Mesenchymal stem cell (in vitro differentiated cells and primary cell): ENCODE results near the gene SAMD7.
A peak's percentile ranks its signal among the peaks of the same experiment; 100 is the strongest.

Experiments
- DNase-seq: peaks from one replicate; pipeline ENCODE4 v3.0.0-alpha.2; 2013
- H2AFZ ChIP-seq: one replicate; pipeline ENCODE4 v1.6.1; 2013; ENCODE audit warnings: low read depth, mild to moderate bottlenecking, control low read depth, inconsistent platforms, low read length, moderate library complexity
- H2AK5ac ChIP-seq: 2 replicates; pipeline ENCODE4 v1.6.1; 2013; ENCODE audit warnings: low read length, moderate library complexity, mild to moderate bottlenecking, inconsistent platforms; ENCODE audit not compliant: severe bottlenecking
- H2BK120ac ChIP-seq: one replicate; pipeline ENCODE4 v1.6.1; 2013; ENCODE audit warnings: low read depth, mild to moderate bottlenecking, inconsistent platforms, low read length, moderate library complexity
- H2BK12ac ChIP-seq, 2 experiments: one replicate each; pipeline ENCODE4 v1.6.1; 2013; ENCODE audit warnings: inconsistent platforms in 2 of 2, low read length in 2 of 2, mild to moderate bottlenecking in 2 of 2, moderate library complexity in 2 of 2, control low read depth in 1 of 2
- H2BK15ac ChIP-seq: one replicate; pipeline ENCODE4 v1.6.1; 2013; ENCODE audit warnings: mild to moderate bottlenecking, low read depth, inconsistent platforms; ENCODE audit not compliant: poor library complexity, severe bottlenecking
- H2BK5ac ChIP-seq: 2 replicates; pipeline ENCODE4 v1.6.1; 2013; ENCODE audit warnings: low read depth, mild to moderate bottlenecking, low read length, control low read depth, inconsistent platforms; ENCODE audit not compliant: poor library complexity, severe bottlenecking
- H3K14ac ChIP-seq, 2 experiments: one replicate each; pipeline ENCODE4 v1.6.1; 2013; ENCODE audit warnings: inconsistent platforms in 2 of 2, low read length in 2 of 2, control low read depth in 1 of 2, mild to moderate bottlenecking in 1 of 2, moderate library complexity in 1 of 2
- H3K18ac ChIP-seq, 2 experiments: one replicate each; pipeline ENCODE4 v1.6.1; 2013; ENCODE audit warnings: inconsistent platforms in 2 of 2, low read length in 2 of 2, control low read depth in 1 of 2, low read depth in 1 of 2, mild to moderate bottlenecking in 1 of 2
- H3K23ac ChIP-seq, 2 experiments: one replicate each; pipeline ENCODE4 v1.6.1; 2013; ENCODE audit warnings: inconsistent platforms in 2 of 2, low read length in 2 of 2, mild to moderate bottlenecking in 2 of 2, moderate library complexity in 2 of 2, control low read depth in 1 of 2
- H3K27ac ChIP-seq: 2 replicates; pipeline ENCODE4 v1.5.1; 2013; ENCODE audit warnings: mild to moderate bottlenecking, moderate library complexity, low read length, control low read depth, inconsistent platforms; ENCODE audit not compliant: poor library complexity, severe bottlenecking
- H3K27me3 ChIP-seq, 2 experiments: 2 replicates each; pipeline versions ENCODE4 v1.6.1 to v1.7.0; 2013; ENCODE audit warnings: low read length in 2 of 2, mild to moderate bottlenecking in 2 of 2, moderate library complexity in 2 of 2, control low read depth in 1 of 2, inconsistent platforms in 1 of 2; ENCODE audit not compliant: control insufficient read depth in 1 of 2, insufficient read depth in 1 of 2
- H3K36me3 ChIP-seq, 2 experiments: 2 replicates each; pipeline versions ENCODE4 v1.6.1 to v1.7.0; 2013; ENCODE audit warnings: low read length in 2 of 2, control low read depth in 1 of 2, inconsistent platforms in 1 of 2, low read depth in 1 of 2, mild to moderate bottlenecking in 1 of 2; ENCODE audit not compliant: insufficient read depth in 2 of 2, control insufficient read depth in 1 of 2
- H3K4ac ChIP-seq, 2 experiments: one replicate each; pipeline ENCODE4 v1.6.1; 2013; ENCODE audit warnings: inconsistent platforms in 2 of 2, low read length in 2 of 2, mild to moderate bottlenecking in 2 of 2, moderate library complexity in 2 of 2, control low read depth in 1 of 2, low read depth in 1 of 2
- H3K4me1 ChIP-seq: 2 replicates; pipeline ENCODE4 v1.6.1; 2013; ENCODE audit warnings: low read depth, low read length, control low read depth; ENCODE audit not compliant: control insufficient read depth, insufficient read depth
- H3K4me2 ChIP-seq: 2 replicates; pipeline ENCODE4 v1.6.1; 2013; ENCODE audit warnings: low read length, mild to moderate bottlenecking, inconsistent platforms; ENCODE audit not compliant: poor library complexity, severe bottlenecking
- H3K4me3 ChIP-seq, 2 experiments: 2 replicates each; pipeline versions ENCODE4 v1.5.1 to v1.7.0; 2013; ENCODE audit warnings: low read length in 2 of 2, mild to moderate bottlenecking in 2 of 2, control low read depth in 1 of 2, low read depth in 1 of 2; ENCODE audit not compliant: insufficient read depth in 1 of 2
- H3K79me1 ChIP-seq: replicated peaks from 2 replicates; pipeline ENCODE4 v1.6.1; 2013; ENCODE audit warnings: mild to moderate bottlenecking, control low read depth, low read length, inconsistent platforms; ENCODE audit not compliant: poor library complexity, severe bottlenecking
- H3K9ac ChIP-seq: 2 replicates; pipeline ENCODE4 v1.7.0; 2013; ENCODE audit warnings: mild to moderate bottlenecking, low read length, moderate library complexity
- H3K9me3 ChIP-seq: 2 replicates; pipeline ENCODE4 v1.7.0; 2013; ENCODE audit warnings: mild to moderate bottlenecking, low read length; ENCODE audit not compliant: control insufficient read depth
- H4K8ac ChIP-seq: one replicate; pipeline ENCODE4 v1.6.1; 2013; ENCODE audit warnings: inconsistent platforms, mild to moderate bottlenecking, low read length, moderate library complexity
- H4K91ac ChIP-seq: one replicate; pipeline ENCODE4 v1.6.1; 2013; ENCODE audit warnings: mild to moderate bottlenecking, low read length, inconsistent platforms
- WGBS: methylation state at CpG from one replicate; pipeline ENCODE4 v1.1.7; 2013; ENCODE audit warnings: mixed read lengths; 5-methylcytosine and 5-hydroxymethylcytosine counted together

The SAMD7 gene

GRCh38 chr3:169954142-169954756 lies 42.9 kb downstream of the SAMD7 start:
- no peak overlapping the region for H3K18ac ChIP-seq
- H4K8ac ChIP-seq = no peak overlapping the region
- no peak overlapping the region for H3K23ac ChIP-seq
- H3K4ac ChIP-seq = no peak overlapping the region
- DNase-seq = no peak
- H3K4me2 ChIP-seq = no peak overlapping the region
- H3K79me1 ChIP-seq = no peaks in the 10 kb centered on the region
- no peak overlapping the region for H3K4me3 ChIP-seq
- H2AK5ac ChIP-seq = no peak overlapping the region
- H3K27me3 ChIP-seq = peaks cover 8% of the 10 kb centered on the region in 2 experiments
- no peak overlapping the region for H2BK5ac ChIP-seq
- H2BK12ac ChIP-seq = no peak overlapping the region
- no peak overlapping the region for H4K91ac ChIP-seq
- no peak overlapping the region for H2AFZ ChIP-seq
- H2BK15ac ChIP-seq = no peak overlapping the region
- no peaks in the 10 kb centered on the region for H3K4me1 ChIP-seq
- no peak overlapping the region for H2BK120ac ChIP-seq
- no peak overlapping the region for H3K9ac ChIP-seq
- 74% methylated on average over 4 of the region's 6 CpGs for WGBS
- H3K36me3 ChIP-seq = no peaks in the 10 kb centered on the region
- H3K14ac ChIP-seq = no peak overlapping the region
- H3K27ac ChIP-seq = no peak overlapping the region
- H3K9me3 ChIP-seq = no peaks in the 10 kb centered on the region

GRCh38 chr3:169955406-169955805 lies 44.0 kb downstream of the SAMD7 start:
- Histone ChIP-seq H3K4me3 (no peak overlapping the region), H2AK5ac (no peak overlapping the region), H4K91ac (no peak overlapping the region), H3K36me3 (no peaks in the 10 kb centered on the region), H2BK120ac (no peak overlapping the region), H3K4ac (no peak overlapping the region), H2BK5ac (no peak overlapping the region), H3K79me1 (no peaks in the 10 kb centered on the region), H3K4me2 (no peak overlapping the region), H3K9me3 (no peaks in the 10 kb centered on the region), H3K9ac (no peak overlapping the region), H3K14ac (no peak overlapping the region), H3K27ac (no peak overlapping the region), H2BK12ac (no peak overlapping the region), H4K8ac (no peak overlapping the region), H3K23ac (no peak overlapping the region), H3K27me3 (peaks cover 8 to 11% of the 10 kb centered on the region in 2 experiments), H2AFZ (no peak overlapping the region), H3K4me1 (no peaks in the 10 kb centered on the region), H2BK15ac (no peak overlapping the region), H3K18ac (no peak overlapping the region)
- DNase-seq = no peak
- 94% methylated on average over 2 of the region's 2 CpGs for WGBS

GRCh38 chr3:169964176-169964575 lies 52.8 kb downstream of the SAMD7 start:
- Histone ChIP-seq H3K27ac (no peak overlapping the region), H4K91ac (no peak overlapping the region), H2AFZ (no peak overlapping the region), H3K18ac (no peak overlapping the region), H3K14ac (no peak overlapping the region), H3K27me3 (peaks cover 7 to 12% of the 10 kb centered on the region in 2 experiments), H2BK5ac (no peak overlapping the region), H4K8ac (no peak overlapping the region), H3K4me2 (no peak overlapping the region), H3K9me3 (no peaks in the 10 kb centered on the region), H3K4me1 (no peaks in the 10 kb centered on the region), H3K9ac (no peak overlapping the region), H2BK120ac (no peak overlapping the region), H3K79me1 (no peaks in the 10 kb centered on the region), H2AK5ac (no peak overlapping the region), H3K4ac (no peak overlapping the region), H3K23ac (no peak overlapping the region), H2BK15ac (no peak overlapping the region), H3K36me3 (peaks cover 0 to under 1% of the 10 kb centered on the region in 2 experiments), H2BK12ac (no peak overlapping the region), H3K4me3 (no peak overlapping the region)
- no peak for DNase-seq
- 68% methylated on average over 2 of the region's 2 CpGs for WGBS

DNA sequence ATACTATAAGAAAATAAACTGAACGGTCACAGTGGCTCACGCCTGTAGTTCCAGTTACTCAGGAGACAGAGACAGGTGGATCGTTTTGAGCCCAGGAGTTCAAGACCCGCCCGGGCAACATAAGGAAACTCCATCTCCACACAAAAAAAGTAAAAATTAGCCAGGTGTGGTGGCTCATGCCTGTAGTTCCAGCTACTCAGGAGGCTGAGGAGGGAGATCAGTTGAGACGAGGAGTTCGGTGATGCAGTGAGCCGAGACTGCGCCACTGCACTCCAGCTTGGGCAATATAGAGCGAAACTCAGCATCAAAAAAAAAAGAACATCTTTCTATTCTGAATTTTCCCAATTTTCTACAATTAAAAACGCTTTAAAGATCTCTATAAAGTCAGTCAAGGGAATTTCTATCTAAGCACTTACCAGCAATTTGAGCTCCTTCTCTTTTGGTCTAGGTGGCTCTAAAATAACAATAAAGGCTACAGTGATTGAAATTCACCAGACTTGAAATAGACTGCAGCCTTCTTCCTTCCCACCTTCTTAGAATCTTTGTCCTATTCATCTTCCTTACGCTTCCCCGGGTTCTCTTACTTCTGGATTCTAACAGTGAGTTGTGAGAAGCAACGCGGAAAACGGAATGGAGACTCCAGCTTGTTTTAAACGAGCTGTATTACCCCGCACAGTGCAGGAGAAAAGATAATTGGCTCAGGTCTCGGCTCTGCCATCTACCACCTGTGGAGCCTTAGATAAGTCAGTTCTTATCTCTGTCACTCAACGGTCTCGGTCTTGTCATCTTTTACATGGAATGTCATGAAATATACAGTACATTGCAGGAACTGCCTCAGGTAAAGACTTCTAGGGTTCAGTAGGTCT lies 54.4 kb downstream of the SAMD7 start:
- no peaks in the 10 kb centered on the region for H3K4me1 ChIP-seq
- peak overlapping the region; percentile 40 to 61 for H3K18ac ChIP-seq

More for the DNA sequence above, 54.4 kb downstream of the SAMD7 start:
- Histone ChIP-seq H4K8ac (peak overlapping the region; percentile 92), H3K9ac (peak overlapping the region; percentile 97), H3K27me3 (peaks cover 4 to 12% of the 10 kb centered on the region in 2 experiments), H3K9me3 (no peaks in the 10 kb centered on the region), H3K4ac (no peak overlapping the region), H2AFZ (peak overlapping the region; percentile 54), H3K14ac (no peak overlapping the region), H3K79me1 (no peaks in the 10 kb centered on the region), H3K4me2 (peak overlapping the region; percentile 64), H2BK15ac (peak overlapping the region; percentile 93), H2BK5ac (no peak overlapping the region), H4K91ac (no peak overlapping the region), H3K27ac (peak overlapping the region; percentile 67), H2BK12ac (no peak overlapping the region), H3K23ac (no peak overlapping the region), H2AK5ac (no peak overlapping the region), H3K4me3 (peak overlapping the region; percentile 81 to 98), H2BK120ac (no peak overlapping the region), H3K36me3 (peaks cover 0 to 10% of the 10 kb centered on the region in 2 experiments)
- DNase-seq = no peak
- WGBS = 59% methylated on average over 17 of the region's 21 CpGs
